Neural crest cell (in vitro differentiated cells): ENCODE measurements around the gene HAT1. TPM values are rescaled to one million over a fixed set of nuclear protein-coding genes. Genes with fewer than 3 reads are reported as not detected.

Source experiments
- DNase-seq: peaks from one replicate; pipeline ENCODE4 v3.0.0; 2021; ENCODE audit warnings: low read depth, mixed read lengths, low spot score
- H3K27ac Mint-ChIP-seq: one replicate; pipeline ENCODE4 v1.8.0; 2021; ENCODE audit warnings: mild to moderate bottlenecking, mixed read lengths; ENCODE audit not compliant: unreplicated experiment
- H3K27me3 Mint-ChIP-seq: 2 replicates; pipeline ENCODE4 v1.8.0; 2021; ENCODE audit warnings: low read depth, mild to moderate bottlenecking, mixed read lengths
- H3K36me3 Mint-ChIP-seq: 2 replicates; pipeline ENCODE4 v1.8.0; 2021; ENCODE audit warnings: low read depth, mild to moderate bottlenecking, mixed read lengths
- H3K4me1 Mint-ChIP-seq: 2 replicates; pipeline ENCODE4 v1.8.0; 2021; ENCODE audit warnings: mixed read lengths
- H3K4me3 Mint-ChIP-seq: one replicate; pipeline ENCODE4 v1.8.0; 2021; ENCODE audit warnings: mild to moderate bottlenecking, mixed read lengths
- H3K9me3 Mint-ChIP-seq: 2 replicates; pipeline ENCODE4 v1.8.0; 2021; ENCODE audit warnings: mixed read lengths
- total RNA-seq: library from RNA; stranded (reverse); gene quantifications from 2 replicates; pipeline ENCODE4 v1.2.1, GENCODE V29; 2021
- TF ChIP-seq, protein P1 (sequence below): fragments of 200-600 bp; sonication (generic); conservative IDR thresholded peaks from 2 replicates; pipeline ENCODE4 v1.5.0; 2021; ENCODE audit warnings: antibody characterized with exemption, mild to moderate bottlenecking

The HAT1 gene
- total RNA-seq, 1 donor from 2014 or later: 70.8 TPM

DNA sequence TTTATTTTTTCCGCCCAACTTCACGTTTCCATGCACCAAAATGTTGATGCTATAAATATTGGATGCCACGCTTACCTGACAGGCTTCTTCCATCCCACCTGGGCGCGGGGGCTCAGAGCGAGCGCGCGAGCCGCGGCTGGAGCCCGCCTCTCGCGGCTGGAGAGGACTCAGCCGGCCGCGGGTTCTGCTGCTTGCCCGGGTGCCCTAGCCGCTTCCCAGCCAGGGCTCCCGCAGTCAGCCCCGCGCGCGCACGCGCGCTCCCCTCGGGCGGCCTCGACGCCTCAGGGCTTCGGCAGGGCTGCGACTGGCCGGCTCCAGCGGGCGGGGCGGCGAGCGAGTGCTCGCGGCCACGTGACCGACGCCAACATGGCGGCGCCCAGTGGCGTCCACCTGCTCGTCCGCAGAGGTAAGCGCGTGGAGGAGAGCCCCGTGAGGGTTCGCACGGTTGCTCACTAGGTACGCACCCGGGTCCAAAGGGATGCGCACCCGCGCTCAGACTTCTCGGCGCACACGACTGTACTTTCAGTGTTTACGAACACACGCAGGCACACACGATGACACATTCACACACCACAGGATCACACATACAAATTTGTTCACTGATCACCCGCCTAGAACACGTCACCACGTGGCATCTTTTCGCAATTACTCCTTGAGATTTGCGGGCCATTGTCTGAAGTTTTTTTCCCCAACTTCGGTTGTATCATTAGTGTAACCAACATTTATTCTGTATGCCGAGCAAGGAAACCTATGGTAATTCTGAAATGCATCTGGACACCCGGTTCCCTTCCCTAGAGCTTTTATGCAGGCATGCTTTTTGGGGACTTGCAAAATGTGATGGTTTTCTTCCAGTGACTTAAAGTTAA lies 77.6 kb downstream of the HAT1 start, which contains the start of gene METAP1D:
Gene METAP1D (plus strand): TSS at position 350 of the 866 bp plus-strand sequence. CDS start 17 bp downstream, at position 367.
- Mint-ChIP-seq H3K27me3 (peaks cover 18% of the 10 kb centered on the region), H3K4me1 (peaks cover 24% of the 10 kb centered on the region), H3K27ac (peak within 1 kb of the TSS; percentile 100), H3K9me3 (no peaks in the 10 kb centered on the region), H3K4me3 (peak within 1 kb of the TSS; percentile 94), H3K36me3 (no peaks in the 10 kb centered on the region)
- peak; percentile 92 for DNase-seq
- TF ChIP-seq, protein P1, sequence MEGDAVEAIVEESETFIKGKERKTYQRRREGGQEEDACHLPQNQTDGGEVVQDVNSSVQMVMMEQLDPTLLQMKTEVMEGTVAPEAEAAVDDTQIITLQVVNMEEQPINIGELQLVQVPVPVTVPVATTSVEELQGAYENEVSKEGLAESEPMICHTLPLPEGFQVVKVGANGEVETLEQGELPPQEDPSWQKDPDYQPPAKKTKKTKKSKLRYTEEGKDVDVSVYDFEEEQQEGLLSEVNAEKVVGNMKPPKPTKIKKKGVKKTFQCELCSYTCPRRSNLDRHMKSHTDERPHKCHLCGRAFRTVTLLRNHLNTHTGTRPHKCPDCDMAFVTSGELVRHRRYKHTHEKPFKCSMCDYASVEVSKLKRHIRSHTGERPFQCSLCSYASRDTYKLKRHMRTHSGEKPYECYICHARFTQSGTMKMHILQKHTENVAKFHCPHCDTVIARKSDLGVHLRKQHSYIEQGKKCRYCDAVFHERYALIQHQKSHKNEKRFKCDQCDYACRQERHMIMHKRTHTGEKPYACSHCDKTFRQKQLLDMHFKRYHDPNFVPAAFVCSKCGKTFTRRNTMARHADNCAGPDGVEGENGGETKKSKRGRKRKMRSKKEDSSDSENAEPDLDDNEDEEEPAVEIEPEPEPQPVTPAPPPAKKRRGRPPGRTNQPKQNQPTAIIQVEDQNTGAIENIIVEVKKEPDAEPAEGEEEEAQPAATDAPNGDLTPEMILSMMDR: no peak

DNA sequence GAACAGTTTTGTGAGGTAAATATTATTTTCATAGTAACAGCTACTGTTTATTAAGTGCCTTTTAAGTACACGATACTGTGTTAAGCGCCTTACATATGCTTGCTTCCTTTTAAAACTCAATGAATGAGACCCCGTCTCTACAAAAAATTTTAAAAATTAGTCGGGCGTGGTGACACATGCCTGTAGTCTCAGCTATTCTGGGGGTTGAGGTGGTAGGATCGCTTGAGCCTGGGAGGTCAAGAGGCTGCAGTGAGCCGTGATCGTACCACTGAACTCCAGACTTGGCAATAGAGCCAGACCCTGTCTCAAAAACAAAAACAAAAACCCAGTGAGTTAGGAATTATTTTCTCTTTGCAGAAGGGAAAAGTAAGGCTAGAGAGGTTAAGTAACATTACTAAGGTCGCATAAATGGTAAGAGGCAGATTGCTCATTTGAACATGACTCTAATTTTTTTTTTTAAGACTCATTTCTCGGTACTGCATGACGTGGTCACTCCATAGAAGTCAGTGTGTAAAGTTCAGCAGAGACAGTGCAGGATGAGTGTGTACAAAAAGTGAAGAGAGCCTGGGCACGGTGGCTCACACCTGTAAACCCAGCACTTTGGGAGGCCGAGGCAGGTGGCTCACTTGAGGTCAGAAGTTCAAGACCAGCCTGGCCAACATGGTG lies 78.6 kb downstream of the HAT1 start:
- DNase-seq: no peak
- peaks cover 24% of the 10 kb centered on the region for H3K4me1 Mint-ChIP-seq
- TF ChIP-seq, protein P1: no peak
- H3K36me3 Mint-ChIP-seq: no peaks in the 10 kb centered on the region
- H3K9me3 Mint-ChIP-seq: no peaks in the 10 kb centered on the region
- peak overlapping the region; percentile 94 for H3K4me3 Mint-ChIP-seq
- H3K27ac Mint-ChIP-seq: no peak overlapping the region
- H3K27me3 Mint-ChIP-seq: peaks cover 18% of the 10 kb centered on the region

DNA sequence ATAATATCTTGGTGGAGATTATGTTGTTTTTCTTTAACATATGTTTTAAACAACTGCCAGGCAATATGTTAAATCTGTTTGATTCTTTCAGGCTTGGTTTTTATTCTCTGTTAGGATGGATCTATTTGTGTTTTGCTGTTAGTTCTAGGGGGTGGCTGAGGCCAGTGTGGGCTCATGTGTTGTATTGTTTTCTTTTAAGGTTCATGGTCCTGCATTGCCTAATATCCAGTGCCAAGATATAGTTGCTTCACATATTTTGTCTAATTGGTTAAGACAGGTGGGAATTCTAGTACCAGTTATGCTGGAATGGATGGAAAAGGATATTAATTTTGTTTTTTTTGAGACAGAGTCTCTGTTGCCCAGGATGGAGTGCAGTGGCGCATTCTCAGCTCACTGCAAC lies 85.1 kb downstream of the HAT1 start:
- no peak overlapping the region for H3K4me3 Mint-ChIP-seq
- peaks cover 4% of the 10 kb centered on the region for H3K4me1 Mint-ChIP-seq
- no peaks in the 10 kb centered on the region for H3K9me3 Mint-ChIP-seq
- TF ChIP-seq, protein P1: no peak
- H3K27me3 Mint-ChIP-seq: no peaks in the 10 kb centered on the region
- peaks cover 9% of the 10 kb centered on the region for H3K36me3 Mint-ChIP-seq
- DNase-seq: no peak
- H3K27ac Mint-ChIP-seq: no peak overlapping the region

DNA sequence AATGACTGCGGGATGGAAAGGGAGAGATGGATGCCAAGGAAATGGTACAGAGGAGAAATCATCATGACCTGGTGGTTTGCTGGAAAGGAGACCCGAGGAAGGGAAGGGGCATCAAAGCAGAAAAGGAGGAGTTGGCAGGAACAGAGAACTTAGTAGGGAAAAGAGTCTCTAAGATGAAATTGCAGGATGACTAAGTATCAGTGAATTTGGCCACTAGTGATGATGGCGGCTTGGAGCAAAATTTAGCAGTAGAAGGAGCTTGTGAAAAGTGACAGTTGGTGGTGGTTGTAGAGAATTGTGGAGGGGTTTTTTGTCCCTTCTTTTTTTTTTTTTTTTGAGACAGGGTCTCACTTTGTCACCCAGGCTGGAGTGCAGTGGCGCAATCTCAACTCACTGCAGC lies 87.6 kb downstream of the HAT1 start:
- H3K27ac Mint-ChIP-seq: no peak overlapping the region
- TF ChIP-seq, protein P1: no peak
- H3K4me1 Mint-ChIP-seq: peaks cover 17% of the 10 kb centered on the region
- peaks cover 9% of the 10 kb centered on the region for H3K36me3 Mint-ChIP-seq
- no peak for DNase-seq
- no peak overlapping the region for H3K4me3 Mint-ChIP-seq
- H3K9me3 Mint-ChIP-seq: no peaks in the 10 kb centered on the region
- H3K27me3 Mint-ChIP-seq: no peaks in the 10 kb centered on the region

DNA sequence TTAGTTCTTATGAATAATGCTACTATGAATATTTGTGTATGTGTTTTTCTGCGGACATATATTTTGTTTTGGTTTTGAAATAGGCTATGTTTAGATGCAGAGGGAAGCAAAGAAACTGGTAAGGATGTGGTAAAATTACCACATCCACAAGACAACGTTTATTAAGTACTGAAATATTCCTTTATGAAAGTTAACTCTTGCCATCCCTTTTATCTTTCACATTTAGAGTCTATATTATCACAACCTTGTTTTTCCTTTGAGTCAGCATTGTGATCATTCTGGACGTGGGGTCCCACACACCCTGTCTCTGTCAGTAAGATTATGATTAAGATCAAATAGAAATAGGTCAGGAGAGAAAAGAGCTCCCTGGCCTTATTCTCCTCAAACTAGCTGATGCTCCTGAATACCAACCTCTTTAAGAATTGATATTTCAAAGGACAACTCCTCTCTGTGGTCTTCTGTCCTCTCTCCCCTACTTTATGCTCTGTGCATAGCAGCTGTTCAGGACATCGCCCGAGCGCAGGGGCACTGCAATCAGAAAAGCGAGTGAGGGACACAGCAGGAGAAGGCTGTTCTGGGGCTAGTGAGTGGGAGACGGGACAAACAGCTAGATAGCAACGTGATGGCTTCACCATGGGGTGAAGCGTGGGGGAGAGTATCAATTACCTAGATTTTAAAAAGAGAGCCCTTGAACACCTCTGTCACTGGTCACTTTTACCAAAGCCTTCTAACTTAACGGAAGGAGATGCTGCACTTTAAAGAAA lies 89.7 kb downstream of the HAT1 start:
- Mint-ChIP-seq H3K4me3 (no peak overlapping the region), H3K9me3 (no peaks in the 10 kb centered on the region), H3K27me3 (no peaks in the 10 kb centered on the region), H3K4me1 (peaks cover 17% of the 10 kb centered on the region), H3K36me3 (peaks cover 8% of the 10 kb centered on the region), H3K27ac (no peak overlapping the region)
- TF ChIP-seq, protein P1: no peak
- DNase-seq: no peak
